HG02938 (cell line): ENCODE measurements around the gene IPO8.
A peak's percentile ranks its signal among the peaks of the same experiment; 100 is the strongest.

Experiments used
- ATAC-seq: cut with Tn5 transposase; IDR thresholded peaks from one replicate; pipeline ENCODE4 v1.9.1; 2021; ENCODE audit warnings: mild to moderate bottlenecking, moderate library complexity; ENCODE audit not compliant: unreplicated experiment

Gene IPO8

GRCh38 chr12:30695199-30696102 is at the start of gene IPO8:
Gene IPO8, minus strand, starts transcription at chr12:30695869. Its CDS starts 222 bp downstream, at chr12:30695647.
- peak; percentile 68 for ATAC-seq

- no peak for ATAC-seq
These were observed 48.7 kb upstream of the IPO8 start for GRCh38 chr12:30744321-30744720.

- no peak for ATAC-seq
These were observed 44.6 kb upstream of the IPO8 start for GRCh38 chr12:30740274-30740673.

- no peak for ATAC-seq
These were observed 43.4 kb upstream of the IPO8 start for GRCh38 chr12:30739020-30739419.

GRCh38 chr12:30732954-30733637 is 37.4 kb upstream of the IPO8 start:
- ATAC-seq, result no peak

- no peak for ATAC-seq
These were observed 34.3 kb upstream of the IPO8 start for GRCh38 chr12:30730011-30730410.

GRCh38 chr12:30729547-30729946 is 33.9 kb upstream of the IPO8 start:
- ATAC-seq, result no peak

GRCh38 chr12:30726647-30727046 is 31.0 kb upstream of the IPO8 start:
- no peak for ATAC-seq

GRCh38 chr12:30725739-30726138 is 30.1 kb upstream of the IPO8 start:
- ATAC-seq, result no peak

- ATAC-seq, result no peak
These were observed 23.4 kb upstream of the IPO8 start for GRCh38 chr12:30719060-30719459.

- ATAC-seq, result no peak
These were observed 12.1 kb upstream of the IPO8 start for GRCh38 chr12:30707613-30708342.

- no peak for ATAC-seq
These were observed 10.8 kb upstream of the IPO8 start for GRCh38 chr12:30706476-30706875.

GRCh38 chr12:30701056-30701455 is 5.4 kb upstream of the IPO8 start:
- ATAC-seq, result no peak

- ATAC-seq, result no peak
These were observed 4.7 kb upstream of the IPO8 start for GRCh38 chr12:30700216-30700900.

- no peak for ATAC-seq
These were observed 2.7 kb upstream of the IPO8 start for GRCh38 chr12:30698346-30698745.

- no peak for ATAC-seq
These were observed 1.3 kb upstream of the IPO8 start for GRCh38 chr12:30696943-30697342.

GRCh38 chr12:30696486-30696885 is 817 bp upstream of the IPO8 start:
- no peak for ATAC-seq

GRCh38 chr12:30696103-30696408 is 387 bp upstream of the IPO8 start:
- peak; percentile 38 for ATAC-seq

GRCh38 chr12:30694412-30695198 is 1.1 kb downstream of the IPO8 start:
- peak; percentile 25 for ATAC-seq

GRCh38 chr12:30692470-30692869 is 3.2 kb downstream of the IPO8 start:
- no peak for ATAC-seq
